HEK293 (cell line): ENCODE data around the gene SBNO2.

Experiments
- CTCF ChIA-PET: fragments of 350-600 bp; formaldehyde crosslinking; extraction: SDS; loops from one replicate; lab custom pipeline; 2021; ENCODE audit warnings: antibody characterized with exemption; lab: Yijun Ruan, JAX
- POLR2A ChIA-PET: fragments of 300-600 bp; formaldehyde crosslinking; extraction: SDS; loops from one replicate; lab custom pipeline; 2020; ENCODE audit warnings: antibody characterized with exemption, inconsistent platforms; lab: Yijun Ruan, JAX
- H3K27ac ChIP-seq: fragments of 200-500 bp; sonication (Bioruptor generic); 2 replicates; pipeline ENCODE4 v1.5.1; 2014; ENCODE audit warnings: low read depth, low read length, control low read depth, inconsistent platforms; ENCODE audit errors: extremely low read depth
- H3K36me3 ChIP-seq, 2 experiments: fragments of 200-500 bp in 1 of 2; sonication (Bioruptor generic) in 1 of 2; 1 replicate in 1 of 2; 2 replicates in 1 of 2; pipeline ENCODE4 v1.5.1; 2014 to 2017; ENCODE audit warnings: inconsistent platforms in 2 of 2, low read length in 2 of 2; ENCODE audit not compliant: control insufficient read depth in 2 of 2, insufficient read depth in 1 of 2
- H3K4me1 ChIP-seq: fragments of 200-500 bp; sonication (Bioruptor generic); 2 replicates; pipeline ENCODE4 v1.5.1; 2014; ENCODE audit warnings: mild to moderate bottlenecking, low read length, inconsistent platforms; ENCODE audit not compliant: control insufficient read depth, insufficient read depth
- H3K4me3 ChIP-seq: 2 replicates; pipeline ENCODE4 v1.5.1; 2011; ENCODE audit warnings: low read depth, mild to moderate bottlenecking, control low read depth, low read length, moderate library complexity
- H3K9me3 ChIP-seq: fragments of 200-500 bp; sonication (Bioruptor generic); 2 replicates; pipeline ENCODE4 v1.5.1; 2014; ENCODE audit warnings: low read depth, low read length, inconsistent platforms; ENCODE audit not compliant: control insufficient read depth, insufficient read depth
- KLF9 ChIP-seq: fragments of 450-650 bp; formaldehyde crosslinking; IDR thresholded peaks from 2 replicates; pipeline ENCODE4 v1.5.1; 2016; ENCODE audit warnings: missing biosample characterization, missing genetic modification characterization, low read depth
- WT1 ChIP-seq: fragments of 450-650 bp; formaldehyde crosslinking; IDR thresholded peaks from 2 replicates; pipeline ENCODE4 v1.5.1; 2016; ENCODE audit warnings: missing biosample characterization, missing genetic modification characterization
- ZEB2 ChIP-seq: fragments of 450-650 bp; formaldehyde crosslinking; IDR thresholded peaks from 2 replicates; pipeline ENCODE4 v1.5.1; 2016; ENCODE audit warnings: missing biosample characterization, missing genetic modification characterization
- ZNF132 ChIP-seq: fragments of 450-650 bp; formaldehyde crosslinking; IDR thresholded peaks from 2 replicates; pipeline ENCODE4 v1.5.1; 2017; ENCODE audit warnings: missing biosample characterization, missing genetic modification characterization, borderline replicate concordance
- ZNF202 ChIP-seq: fragments of 450-650 bp; formaldehyde crosslinking; IDR thresholded peaks from 2 replicates; pipeline ENCODE4 v1.5.1; 2016; ENCODE audit warnings: missing biosample characterization, missing genetic modification characterization, borderline replicate concordance
- ZNF292 ChIP-seq: fragments of 450-650 bp; formaldehyde crosslinking; IDR thresholded peaks from 2 replicates; pipeline ENCODE4 v1.5.1; 2016; ENCODE audit warnings: low read depth, missing biosample characterization, missing genetic modification characterization, borderline replicate concordance
- ZNF544 ChIP-seq: fragments of 450-650 bp; formaldehyde crosslinking; IDR thresholded peaks from 2 replicates; pipeline ENCODE4 v1.5.0; 2017; ENCODE audit warnings: missing biosample characterization, missing genetic modification characterization
- ZNF600 ChIP-seq: fragments of 450-650 bp; formaldehyde crosslinking; IDR thresholded peaks from 2 replicates; pipeline ENCODE4 v1.5.1; 2016; ENCODE audit warnings: missing biosample characterization, missing genetic modification characterization
- ZNF660 ChIP-seq: fragments of 450-650 bp; IDR thresholded peaks from 2 replicates; pipeline ENCODE4 v1.5.1; 2018; ENCODE audit warnings: missing biosample characterization, mild to moderate bottlenecking, missing genetic modification characterization
- TF ChIP-seq, protein P1 (sequence below): fragments of 450-650 bp; formaldehyde crosslinking; IDR thresholded peaks from 2 replicates; pipeline ENCODE4 v1.5.1; 2016; ENCODE audit warnings: missing biosample characterization, missing genetic modification characterization
- TF ChIP-seq, protein P2 (sequence below): fragments of 450-650 bp; formaldehyde crosslinking; IDR thresholded peaks from 2 replicates; pipeline ENCODE4 v1.5.1; 2016; ENCODE audit warnings: missing biosample characterization, missing genetic modification characterization
- TF ChIP-seq, protein P3 (sequence below): fragments of 450-650 bp; formaldehyde crosslinking; IDR thresholded peaks from 2 replicates; pipeline ENCODE4 v1.5.1; 2017; ENCODE audit warnings: missing biosample characterization, missing genetic modification characterization
- TF ChIP-seq, protein P4 (sequence below): fragments of 450-650 bp; formaldehyde crosslinking; IDR thresholded peaks from 2 replicates; pipeline ENCODE4 v1.5.1; 2016; ENCODE audit warnings: missing biosample characterization, missing genetic modification characterization
- TF ChIP-seq, protein P5 (sequence below): fragments of 450-650 bp; formaldehyde crosslinking; IDR thresholded peaks from 2 replicates; pipeline ENCODE4 v1.5.1; 2016; ENCODE audit warnings: missing biosample characterization, missing genetic modification characterization
- TF ChIP-seq, protein P6 (sequence below): fragments of 450-650 bp; formaldehyde crosslinking; IDR thresholded peaks from 2 replicates; pipeline ENCODE4 v1.5.1; 2016; ENCODE audit warnings: missing biosample characterization, missing genetic modification characterization

SBNO2 gene

DNA sequence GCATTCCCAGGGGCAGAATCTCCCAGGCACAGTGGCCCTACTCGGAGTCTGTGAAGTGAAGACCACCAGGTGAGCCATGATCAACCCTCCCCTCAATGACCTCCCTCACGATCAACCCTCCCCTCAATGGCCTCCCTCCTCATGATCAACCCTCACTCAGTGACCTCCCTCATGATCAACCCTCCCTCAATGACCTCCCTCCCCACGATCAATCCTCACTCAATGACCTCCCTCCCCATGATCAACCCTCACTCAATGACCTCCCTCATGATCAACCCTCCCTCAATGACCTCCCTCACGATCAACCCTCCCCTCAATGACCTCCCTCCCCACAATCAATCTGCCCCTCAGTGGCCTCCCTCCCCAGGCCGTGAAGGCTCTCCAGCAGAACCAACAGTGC lies 32.1 kb downstream of the SBNO2 start:
- TF ChIP-seq ZNF544 (tag by site-specific recombination), result no peak
- TF ChIP-seq ZNF292 (tag by site-specific recombination), result no peak
- TF ChIP-seq ZNF660, result no peak
- TF ChIP-seq, protein P1, sequence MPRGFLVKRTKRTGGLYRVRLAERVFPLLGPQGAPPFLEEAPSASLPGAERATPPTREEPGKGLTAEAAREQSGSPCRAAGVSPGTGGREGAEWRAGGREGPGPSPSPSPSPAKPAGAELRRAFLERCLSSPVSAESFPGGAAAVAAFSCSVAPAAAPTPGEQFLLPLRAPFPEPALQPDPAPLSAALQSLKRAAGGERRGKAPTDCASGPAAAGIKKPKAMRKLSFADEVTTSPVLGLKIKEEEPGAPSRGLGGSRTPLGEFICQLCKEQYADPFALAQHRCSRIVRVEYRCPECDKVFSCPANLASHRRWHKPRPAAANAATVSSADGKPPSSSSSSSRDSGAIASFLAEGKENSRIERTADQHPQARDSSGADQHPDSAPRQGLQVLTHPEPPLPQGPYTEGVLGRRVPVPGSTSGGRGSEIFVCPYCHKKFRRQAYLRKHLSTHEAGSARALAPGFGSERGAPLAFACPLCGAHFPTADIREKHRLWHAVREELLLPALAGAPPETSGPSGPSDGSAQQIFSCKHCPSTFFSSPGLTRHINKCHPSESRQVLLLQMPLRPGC (tag by site-specific recombination), result no peak
- TF ChIP-seq, protein P2, sequence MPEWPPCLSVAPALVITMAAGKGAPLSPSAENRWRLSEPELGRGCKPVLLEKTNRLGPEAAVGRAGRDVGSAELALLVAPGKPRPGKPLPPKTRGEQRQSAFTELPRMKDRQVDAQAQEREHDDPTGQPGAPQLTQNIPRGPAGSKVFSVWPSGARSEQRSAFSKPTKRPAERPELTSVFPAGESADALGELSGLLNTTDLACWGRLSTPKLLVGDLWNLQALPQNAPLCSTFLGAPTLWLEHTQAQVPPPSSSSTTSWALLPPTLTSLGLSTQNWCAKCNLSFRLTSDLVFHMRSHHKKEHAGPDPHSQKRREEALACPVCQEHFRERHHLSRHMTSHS (tag by site-specific recombination), result no peak
- H3K36me3 ChIP-seq, result peaks cover 0 to 16% of the 10 kb centered on the region in 2 experiments; a peak in 2 of 3 replicates
- no peaks in the 10 kb centered on the region for H3K9me3 ChIP-seq
- H3K4me1 ChIP-seq, result no peaks in the 10 kb centered on the region
- ChIA-PET CTCF (no interaction called here), POLR2A (no interaction called here)
- no peak overlapping the region for H3K27ac ChIP-seq
- H3K4me3 ChIP-seq, result no peak overlapping the region

DNA sequence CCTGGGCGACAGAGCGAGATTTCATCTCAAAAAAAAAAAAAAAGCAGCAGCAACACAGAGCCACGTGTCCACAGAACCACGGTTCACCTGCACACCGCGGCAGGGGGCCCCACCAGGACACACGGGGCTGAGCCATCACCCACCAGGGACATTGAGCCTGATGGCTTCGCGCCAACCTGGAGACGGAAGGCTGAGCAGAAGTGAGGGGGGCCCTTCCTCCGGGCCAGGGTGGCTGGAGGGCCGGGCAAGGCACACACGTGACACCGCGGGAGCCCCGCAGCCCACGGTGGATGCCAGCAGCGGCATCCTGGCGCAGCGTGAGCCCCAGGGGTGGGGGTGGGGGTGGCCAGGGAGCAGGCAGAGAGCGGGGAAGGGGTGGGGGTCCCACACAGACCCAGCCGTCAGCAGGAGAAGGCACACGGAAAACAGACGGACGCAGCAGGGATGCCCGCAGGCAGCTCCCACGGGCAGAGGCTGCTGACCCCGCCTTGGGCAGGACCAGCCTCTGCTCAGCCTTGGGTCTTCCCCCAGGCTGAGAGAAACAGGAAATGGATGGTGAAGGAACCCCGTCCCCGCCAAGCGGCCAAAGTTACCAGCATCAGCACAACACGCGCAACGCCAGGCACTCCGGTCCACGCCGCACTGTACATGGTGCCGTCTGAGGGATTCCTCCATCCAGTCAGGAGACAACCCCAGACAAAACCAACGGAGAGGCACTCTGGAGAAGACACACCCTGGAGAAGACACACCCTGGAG lies 33.6 kb downstream of the SBNO2 start:
- ChIA-PET POLR2A (no interaction called here), CTCF (interaction anchor here (0.6 kb wide), 1 partner anchor 683 kb away, joined by 3 read pairs; no protein-coding TSS in a partner anchor)
- Histone ChIP-seq H3K27ac (no peak overlapping the region), H3K4me1 (no peaks in the 10 kb centered on the region), H3K9me3 (no peaks in the 10 kb centered on the region), H3K36me3 (peaks cover 0 to 16% of the 10 kb centered on the region in 2 experiments; a peak in 2 of 3 replicates), H3K4me3 (no peak overlapping the region)
- TF ChIP-seq ZNF202 (tag by site-specific recombination), result no peak
- TF ChIP-seq, protein P3, sequence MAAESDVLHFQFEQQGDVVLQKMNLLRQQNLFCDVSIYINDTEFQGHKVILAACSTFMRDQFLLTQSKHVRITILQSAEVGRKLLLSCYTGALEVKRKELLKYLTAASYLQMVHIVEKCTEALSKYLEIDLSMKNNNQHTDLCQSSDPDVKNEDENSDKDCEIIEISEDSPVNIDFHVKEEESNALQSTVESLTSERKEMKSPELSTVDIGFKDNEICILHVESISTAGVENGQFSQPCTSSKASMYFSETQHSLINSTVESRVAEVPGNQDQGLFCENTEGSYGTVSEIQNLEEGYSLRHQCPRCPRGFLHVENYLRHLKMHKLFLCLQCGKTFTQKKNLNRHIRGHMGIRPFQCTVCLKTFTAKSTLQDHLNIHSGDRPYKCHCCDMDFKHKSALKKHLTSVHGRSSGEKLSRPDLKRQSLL (tag by site-specific recombination), result peak; percentile 8; the same call in 1 of the 2 replicates

DNA sequence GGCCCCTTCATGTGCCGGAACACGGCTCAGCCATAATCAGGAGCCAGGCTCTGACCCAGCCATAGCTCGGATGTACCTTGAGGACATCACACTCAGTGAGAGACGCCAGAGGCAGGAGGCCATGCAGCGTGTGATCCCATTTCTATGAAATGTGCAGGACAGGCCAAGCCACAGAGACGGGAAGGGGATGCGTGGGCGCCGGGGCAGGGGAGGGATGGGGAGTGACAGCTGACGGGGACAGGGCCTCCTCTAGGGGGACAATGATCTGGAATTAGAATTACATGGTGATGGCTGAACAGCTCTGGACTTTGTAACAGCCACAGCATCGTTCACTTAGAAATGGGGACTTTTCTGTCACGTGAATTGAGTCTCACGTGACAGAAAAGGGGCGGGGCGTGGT lies 34.9 kb downstream of the SBNO2 start:
- Histone ChIP-seq H3K36me3 (peaks cover 0 to 17% of the 10 kb centered on the region in 2 experiments; a peak in 2 of 3 replicates), H3K4me1 (no peaks in the 10 kb centered on the region), H3K27ac (no peak overlapping the region), H3K9me3 (no peaks in the 10 kb centered on the region), H3K4me3 (no peak overlapping the region)
- POLR2A ChIA-PET, result no interaction called here
- TF ChIP-seq ZEB2 (no peak), KLF9 (tag by site-specific recombination) (0 out of 2 replicates have a peak, but pooled peaks have one; percentile 29), ZNF600 (tag by site-specific recombination) (0 out of 2 replicates have a peak, but pooled peaks have one; percentile 41)
- CTCF ChIA-PET, result interaction anchor here (0.7 kb wide), 1 partner anchor 24 kb away, joined by 3 read pairs; no protein-coding TSS in a partner anchor

DNA sequence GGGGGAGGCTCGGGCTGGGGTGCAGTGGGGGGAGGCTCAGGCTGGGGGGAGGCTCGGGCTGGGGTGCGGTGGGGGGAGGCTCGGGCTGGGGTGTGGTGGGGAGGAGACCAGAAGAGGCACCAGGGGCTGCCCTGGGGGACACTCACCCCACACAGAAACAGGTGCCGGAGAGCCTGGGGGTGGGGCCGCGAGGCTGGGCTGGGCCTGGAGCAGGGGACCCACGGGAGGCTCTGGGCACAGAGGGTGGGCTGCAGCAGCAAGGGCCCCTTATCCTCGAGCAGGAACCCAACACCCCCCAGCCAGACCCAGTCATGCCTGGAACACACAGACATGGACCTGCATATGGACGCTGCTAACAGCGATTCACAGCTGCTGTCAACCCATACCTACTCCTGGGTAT lies 35.9 kb downstream of the SBNO2 start:
- peaks cover 0 to 15% of the 10 kb centered on the region in 2 experiments; a peak in 2 of 3 replicates for H3K36me3 ChIP-seq
- no peaks in the 10 kb centered on the region for H3K4me1 ChIP-seq
- ChIA-PET CTCF (no interaction called here), POLR2A (no interaction called here)
- H3K4me3 ChIP-seq, result no peak overlapping the region
- no peak overlapping the region for H3K27ac ChIP-seq
- H3K9me3 ChIP-seq, result no peaks in the 10 kb centered on the region
- TF ChIP-seq WT1 (tag by site-specific recombination), result no peak
- TF ChIP-seq, protein P4, sequence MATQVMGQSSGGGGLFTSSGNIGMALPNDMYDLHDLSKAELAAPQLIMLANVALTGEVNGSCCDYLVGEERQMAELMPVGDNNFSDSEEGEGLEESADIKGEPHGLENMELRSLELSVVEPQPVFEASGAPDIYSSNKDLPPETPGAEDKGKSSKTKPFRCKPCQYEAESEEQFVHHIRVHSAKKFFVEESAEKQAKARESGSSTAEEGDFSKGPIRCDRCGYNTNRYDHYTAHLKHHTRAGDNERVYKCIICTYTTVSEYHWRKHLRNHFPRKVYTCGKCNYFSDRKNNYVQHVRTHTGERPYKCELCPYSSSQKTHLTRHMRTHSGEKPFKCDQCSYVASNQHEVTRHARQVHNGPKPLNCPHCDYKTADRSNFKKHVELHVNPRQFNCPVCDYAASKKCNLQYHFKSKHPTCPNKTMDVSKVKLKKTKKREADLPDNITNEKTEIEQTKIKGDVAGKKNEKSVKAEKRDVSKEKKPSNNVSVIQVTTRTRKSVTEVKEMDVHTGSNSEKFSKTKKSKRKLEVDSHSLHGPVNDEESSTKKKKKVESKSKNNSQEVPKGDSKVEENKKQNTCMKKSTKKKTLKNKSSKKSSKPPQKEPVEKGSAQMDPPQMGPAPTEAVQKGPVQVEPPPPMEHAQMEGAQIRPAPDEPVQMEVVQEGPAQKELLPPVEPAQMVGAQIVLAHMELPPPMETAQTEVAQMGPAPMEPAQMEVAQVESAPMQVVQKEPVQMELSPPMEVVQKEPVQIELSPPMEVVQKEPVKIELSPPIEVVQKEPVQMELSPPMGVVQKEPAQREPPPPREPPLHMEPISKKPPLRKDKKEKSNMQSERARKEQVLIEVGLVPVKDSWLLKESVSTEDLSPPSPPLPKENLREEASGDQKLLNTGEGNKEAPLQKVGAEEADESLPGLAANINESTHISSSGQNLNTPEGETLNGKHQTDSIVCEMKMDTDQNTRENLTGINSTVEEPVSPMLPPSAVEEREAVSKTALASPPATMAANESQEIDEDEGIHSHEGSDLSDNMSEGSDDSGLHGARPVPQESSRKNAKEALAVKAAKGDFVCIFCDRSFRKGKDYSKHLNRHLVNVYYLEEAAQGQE (tag by site-specific recombination), result no peak
- TF ChIP-seq, protein P5, sequence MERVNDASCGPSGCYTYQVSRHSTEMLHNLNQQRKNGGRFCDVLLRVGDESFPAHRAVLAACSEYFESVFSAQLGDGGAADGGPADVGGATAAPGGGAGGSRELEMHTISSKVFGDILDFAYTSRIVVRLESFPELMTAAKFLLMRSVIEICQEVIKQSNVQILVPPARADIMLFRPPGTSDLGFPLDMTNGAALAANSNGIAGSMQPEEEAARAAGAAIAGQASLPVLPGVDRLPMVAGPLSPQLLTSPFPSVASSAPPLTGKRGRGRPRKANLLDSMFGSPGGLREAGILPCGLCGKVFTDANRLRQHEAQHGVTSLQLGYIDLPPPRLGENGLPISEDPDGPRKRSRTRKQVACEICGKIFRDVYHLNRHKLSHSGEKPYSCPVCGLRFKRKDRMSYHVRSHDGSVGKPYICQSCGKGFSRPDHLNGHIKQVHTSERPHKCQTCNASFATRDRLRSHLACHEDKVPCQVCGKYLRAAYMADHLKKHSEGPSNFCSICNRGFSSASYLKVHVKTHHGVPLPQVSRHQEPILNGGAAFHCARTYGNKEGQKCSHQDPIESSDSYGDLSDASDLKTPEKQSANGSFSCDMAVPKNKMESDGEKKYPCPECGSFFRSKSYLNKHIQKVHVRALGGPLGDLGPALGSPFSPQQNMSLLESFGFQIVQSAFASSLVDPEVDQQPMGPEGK (tag by site-specific recombination), result 0 out of 2 replicates have a peak, but pooled peaks have one; percentile 19
- TF ChIP-seq ZNF132, result no peak
- TF ChIP-seq, protein P6, sequence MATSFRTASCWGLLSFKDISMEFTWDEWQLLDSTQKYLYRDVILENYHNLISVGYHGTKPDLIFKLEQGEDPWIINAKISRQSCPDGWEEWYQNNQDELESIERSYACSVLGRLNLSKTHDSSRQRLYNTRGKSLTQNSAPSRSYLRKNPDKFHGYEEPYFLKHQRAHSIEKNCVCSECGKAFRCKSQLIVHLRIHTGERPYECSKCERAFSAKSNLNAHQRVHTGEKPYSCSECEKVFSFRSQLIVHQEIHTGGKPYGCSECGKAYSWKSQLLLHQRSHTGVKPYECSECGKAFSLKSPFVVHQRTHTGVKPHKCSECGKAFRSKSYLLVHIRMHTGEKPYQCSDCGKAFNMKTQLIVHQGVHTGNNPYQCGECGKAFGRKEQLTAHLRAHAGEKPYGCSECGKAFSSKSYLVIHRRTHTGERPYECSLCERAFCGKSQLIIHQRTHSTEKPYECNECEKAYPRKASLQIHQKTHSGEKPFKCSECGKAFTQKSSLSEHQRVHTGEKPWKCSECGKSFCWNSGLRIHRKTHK (tag by site-specific recombination), result no peak
